ENCODE results near the gene TMPO. TPM values are rescaled to one million over a fixed set of nuclear protein-coding genes. Genes with fewer than 3 reads are reported as not detected.
"Not testable (repeated sequence)": the region's sequence is repeated elsewhere in the genome, so short reads cannot be mapped to it uniquely, and the experiment has no call there.

TMPO gene
- total RNA-seq, result 100 to 1,000 TPM; 397 to 419 TPM

GRCh38 chr12:98515287-98516110, at the start of gene TMPO:
Gene TMPO, plus strand, starts transcription at chr12:98515590. Its CDS starts 278 bp downstream, at chr12:98515868.
- ChIA-PET CTCF (interaction anchor here (0.7 to 1.9 kb wide), 9 partner anchors 9 to 32 kb away, joined by 3 to 7 read pairs (median 4); no protein-coding TSS in a partner anchor), POLR2A (interaction anchor here (0.8 to 3.8 kb wide), 2 partner anchors 11 to 129 kb away, joined by 3 to 19 read pairs; no protein-coding TSS in a partner anchor)
- Mint-ChIP-seq H3K4me3 (peak within 1 kb of the TSS; percentile 97), H3K9me3 (no peaks in the 10 kb centered on the region), H3K27ac (peak within 1 kb of the TSS; percentile 99), H3K27me3 (no peaks in the 10 kb centered on the region), H3K4me1 (peaks cover 36% of the 10 kb centered on the region), H3K36me3 (ENCODE audit: low read depth) (peaks cover 50% of the 10 kb centered on the region)
- DNase-seq, result peak; percentile 93

- no peaks in the 10 kb centered on the region for H3K9me3 Mint-ChIP-seq
- no peak for DNase-seq
- CTCF ChIA-PET, result no interaction called here
- H3K27ac Mint-ChIP-seq, result no peak overlapping the region
- H3K36me3 Mint-ChIP-seq (ENCODE audit: low read depth), result no peaks in the 10 kb centered on the region
- POLR2A ChIA-PET, result no interaction called here
- H3K4me1 Mint-ChIP-seq, result no peaks in the 10 kb centered on the region
- no peak overlapping the region for H3K4me3 Mint-ChIP-seq
- peaks cover 7% of the 10 kb centered on the region for H3K27me3 Mint-ChIP-seq
Measured at GRCh38 chr12:98465950-98466602, 49.3 kb upstream of the TMPO start.

GRCh38 chr12:98466640-98467400, 48.6 kb upstream of the TMPO start:
- Mint-ChIP-seq H3K36me3 (ENCODE audit: low read depth) (no peaks in the 10 kb centered on the region), H3K9me3 (no peaks in the 10 kb centered on the region), H3K4me1 (no peaks in the 10 kb centered on the region), H3K27ac (no peak overlapping the region), H3K4me3 (no peak overlapping the region), H3K27me3 (peaks cover 7% of the 10 kb centered on the region)
- POLR2A ChIA-PET, result no interaction called here
- no peak for DNase-seq
- CTCF ChIA-PET, result interaction anchor here (0.7 to 1.4 kb wide), 2 partner anchors 12 to 41 kb away, joined by 3 read pairs; no protein-coding TSS in a partner anchor

GRCh38 chr12:98469109-98469508, 46.3 kb upstream of the TMPO start:
- no peaks in the 10 kb centered on the region for H3K9me3 Mint-ChIP-seq
- DNase-seq, result no peak
- no peaks in the 10 kb centered on the region for H3K4me1 Mint-ChIP-seq
- H3K4me3 Mint-ChIP-seq, result no peak overlapping the region
- ChIA-PET CTCF (no interaction called here), POLR2A (interaction anchor here (0.6 kb wide), 1 partner anchor 51 kb away, joined by 3 read pairs; no protein-coding TSS in a partner anchor)
- H3K27me3 Mint-ChIP-seq, result peaks cover 7% of the 10 kb centered on the region
- H3K27ac Mint-ChIP-seq, result no peak overlapping the region
- H3K36me3 Mint-ChIP-seq (ENCODE audit: low read depth), result no peaks in the 10 kb centered on the region

- no peaks in the 10 kb centered on the region for H3K4me1 Mint-ChIP-seq
- DNase-seq, result no peak
- no peak overlapping the region for H3K4me3 Mint-ChIP-seq
- peaks cover 5% of the 10 kb centered on the region for H3K27me3 Mint-ChIP-seq
- ChIA-PET POLR2A (no interaction called here), CTCF (interaction anchor here (0.9 to 1.3 kb wide), 2 partner anchors 13 to 21 kb away, joined by 3 read pairs; no protein-coding TSS in a partner anchor)
- no peaks in the 10 kb centered on the region for H3K36me3 Mint-ChIP-seq (ENCODE audit: low read depth)
- no peaks in the 10 kb centered on the region for H3K9me3 Mint-ChIP-seq
- no peak overlapping the region for H3K27ac Mint-ChIP-seq
Measured at GRCh38 chr12:98470469-98471082, 44.8 kb upstream of the TMPO start.

GRCh38 chr12:98471085-98471484, 44.3 kb upstream of the TMPO start:
- no peak overlapping the region for H3K27ac Mint-ChIP-seq
- H3K9me3 Mint-ChIP-seq, result no peaks in the 10 kb centered on the region
- H3K4me1 Mint-ChIP-seq, result no peaks in the 10 kb centered on the region
- POLR2A ChIA-PET, result no interaction called here
- H3K36me3 Mint-ChIP-seq (ENCODE audit: low read depth), result no peaks in the 10 kb centered on the region
- no peak for DNase-seq
- no peak overlapping the region for H3K4me3 Mint-ChIP-seq
- H3K27me3 Mint-ChIP-seq, result peaks cover 5% of the 10 kb centered on the region
- CTCF ChIA-PET, result interaction anchor here (0.9 to 1.3 kb wide), 2 partner anchors 13 to 21 kb away, joined by 3 read pairs; no protein-coding TSS in a partner anchor

- no peak for DNase-seq
- peaks cover 2% of the 10 kb centered on the region for H3K9me3 Mint-ChIP-seq
- no peaks in the 10 kb centered on the region for H3K36me3 Mint-ChIP-seq (ENCODE audit: low read depth)
- POLR2A ChIA-PET, result no interaction called here
- CTCF ChIA-PET, result no interaction called here
- H3K4me1 Mint-ChIP-seq, result no peaks in the 10 kb centered on the region
- no peak overlapping the region for H3K4me3 Mint-ChIP-seq
- no peak overlapping the region for H3K27ac Mint-ChIP-seq
- H3K27me3 Mint-ChIP-seq, result no peaks in the 10 kb centered on the region
Measured at GRCh38 chr12:98475565-98475908, 39.9 kb upstream of the TMPO start.

- H3K4me1 Mint-ChIP-seq, result no peaks in the 10 kb centered on the region
- no peak overlapping the region for H3K27ac Mint-ChIP-seq
- ChIA-PET CTCF (no interaction called here), POLR2A (no interaction called here)
- no peak for DNase-seq
- peaks cover 1% of the 10 kb centered on the region for H3K27me3 Mint-ChIP-seq
- H3K4me3 Mint-ChIP-seq, result no peak overlapping the region
- no peaks in the 10 kb centered on the region for H3K36me3 Mint-ChIP-seq (ENCODE audit: low read depth)
- H3K9me3 Mint-ChIP-seq, result peaks cover 2% of the 10 kb centered on the region
Measured at GRCh38 chr12:98478606-98479005, 36.8 kb upstream of the TMPO start.

GRCh38 chr12:98483621-98484503, 31.5 kb upstream of the TMPO start:
- H3K4me1 Mint-ChIP-seq, result no peaks in the 10 kb centered on the region
- no peak overlapping the region for H3K27ac Mint-ChIP-seq
- H3K27me3 Mint-ChIP-seq, result peaks cover 3% of the 10 kb centered on the region
- DNase-seq, result no peak
- POLR2A ChIA-PET, result no interaction called here
- H3K4me3 Mint-ChIP-seq, result no peak overlapping the region
- no peaks in the 10 kb centered on the region for H3K36me3 Mint-ChIP-seq (ENCODE audit: low read depth)
- H3K9me3 Mint-ChIP-seq, result no peaks in the 10 kb centered on the region
- CTCF ChIA-PET, result interaction anchor here (0.6 to 0.9 kb wide), 3 partner anchors 11 to 32 kb away, joined by 3 read pairs; no protein-coding TSS in a partner anchor

- Mint-ChIP-seq H3K27me3 (peaks cover 6% of the 10 kb centered on the region), H3K4me1 (peaks cover 1% of the 10 kb centered on the region), H3K27ac (no peak overlapping the region), H3K4me3 (no peak overlapping the region), H3K9me3 (no peaks in the 10 kb centered on the region), H3K36me3 (ENCODE audit: low read depth) (no peaks in the 10 kb centered on the region)
- no peak for DNase-seq
- POLR2A ChIA-PET, result no interaction called here
- CTCF ChIA-PET, result no interaction called here
Measured at GRCh38 chr12:98485792-98486340, 29.5 kb upstream of the TMPO start.

GRCh38 chr12:98488416-98488815, 27.0 kb upstream of the TMPO start:
- CTCF ChIA-PET, result interaction anchor here (2.0 kb wide), 1 partner anchor 27 kb away, joined by 6 read pairs; the partner anchor contains the start of gene TMPO
- H3K27ac Mint-ChIP-seq; POLR2A ChIA-PET; H3K9me3 Mint-ChIP-seq; DNase-seq; H3K4me1 Mint-ChIP-seq; H3K27me3 Mint-ChIP-seq; H3K4me3 Mint-ChIP-seq; H3K36me3 Mint-ChIP-seq (ENCODE audit: low read depth): not testable (repeated sequence)

Measured in activated CD4-positive, alpha-beta T cell treated with anti-CD3 and anti-CD28 coated beads, Interleukin-2, amount 10 ng/mL, durations not matched to agents 7 days and 5 days (primary cell).